ENCODE data around the gene HEPH. TPM values are rescaled to one million over a fixed set of nuclear protein-coding genes. Genes with fewer than 3 reads are reported as not detected.

Gene HEPH
- polyA plus RNA-seq, 1 donor from 2014 or later, result 11.6 TPM

- TF ChIP-seq REST (IDR thresholded peaks at IDR 0.05; ENCODE audit: borderline replicate concordance), result no peak
- no peak for TF ChIP-seq CTCF (IDR thresholded peaks at IDR 0.05; ENCODE audit: poor library complexity, severe bottlenecking)
- TF ChIP-seq POLR2AphosphoS5 (IDR thresholded peaks at IDR 0.05), result no peak
- TF ChIP-seq EZH2 (IDR thresholded peaks at IDR 0.05; ENCODE audit: borderline replicate concordance, insufficient read depth, low read length, poor library complexity, severe bottlenecking), result no peak
- TF ChIP-seq EP300 (conservative IDR thresholded peaks at IDR 0.05; ENCODE audit: poor library complexity, severe bottlenecking), result no peak
- no peak for TF ChIP-seq SMC3 (conservative IDR thresholded peaks at IDR 0.05; ENCODE audit: poor library complexity)
- TF ChIP-seq RAD21 (conservative IDR thresholded peaks at IDR 0.05), result no peak
- TF ChIP-seq TAF1 (IDR thresholded peaks at IDR 0.05; ENCODE audit: low read depth), result no peak
- TF ChIP-seq MXI1 (conservative IDR thresholded peaks at IDR 0.05; ENCODE audit: poor library complexity, severe bottlenecking), result no peak
- Histone ChIP-seq H3F3A (ENCODE audit: insufficient read depth, low read length, poor library complexity, severe bottlenecking) (no peaks in the 10 kb centered on the region), H3K36me3 (ENCODE audit: insufficient read depth, low read length) (no peaks in the 10 kb centered on the region), H3K27me3 (ENCODE audit: insufficient read depth, low read depth, low read length) (no peaks in the 10 kb centered on the region), H3K9me3 (ENCODE audit: low read length) (no peaks in the 10 kb centered on the region), H3K79me2 (replicated peaks; ENCODE audit: insufficient read depth, low read length) (no peaks in the 10 kb centered on the region), H3K9me2 (ENCODE audit: insufficient read depth, low read length) (no peaks in the 10 kb centered on the region), H3K4me3 (ENCODE audit: low read length) (no peak overlapping the region), H3K27ac (ENCODE audit: low read length) (no peak overlapping the region), H4K20me1 (ENCODE audit: insufficient read depth) (no peaks in the 10 kb centered on the region), H3K9ac (ENCODE audit: low read length) (no peak overlapping the region), H3K4me2 (ENCODE audit: low read length) (no peak overlapping the region), H2AFZ (ENCODE audit: low read depth, low read length) (no peak overlapping the region)
These were observed 91.4 kb downstream of the HEPH start for GRCh38 chrX:66255359-66255967.

GRCh38 chrX:66262807-66263206, 98.8 kb downstream of the HEPH start:
- Histone ChIP-seq H3K9ac (ENCODE audit: low read length) (no peak overlapping the region), H3K79me2 (replicated peaks; ENCODE audit: insufficient read depth, low read length) (no peaks in the 10 kb centered on the region), H3K36me3 (ENCODE audit: insufficient read depth, low read length) (no peaks in the 10 kb centered on the region), H3K27me3 (ENCODE audit: insufficient read depth, low read depth, low read length) (no peaks in the 10 kb centered on the region), H3F3A (ENCODE audit: insufficient read depth, low read length, poor library complexity, severe bottlenecking) (no peaks in the 10 kb centered on the region), H3K27ac (ENCODE audit: low read length) (no peak overlapping the region), H4K20me1 (ENCODE audit: insufficient read depth) (no peaks in the 10 kb centered on the region), H2AFZ (ENCODE audit: low read depth, low read length) (no peak overlapping the region), H3K4me2 (ENCODE audit: low read length) (no peak overlapping the region), H3K9me3 (ENCODE audit: low read length) (no peaks in the 10 kb centered on the region), H3K9me2 (ENCODE audit: insufficient read depth, low read length) (no peaks in the 10 kb centered on the region), H3K4me3 (ENCODE audit: low read length) (no peak overlapping the region)
- TF ChIP-seq TAF1 (IDR thresholded peaks at IDR 0.05; ENCODE audit: low read depth), result no peak
- no peak for TF ChIP-seq POLR2AphosphoS5 (IDR thresholded peaks at IDR 0.05)

Other genes starting within 250 kb of the HEPH start
- gene VSIG4, start 124.2 kb upstream of the HEPH start, polyA plus RNA-seq, result not detected in 2 replicates